Stimulated activated memory B cell treated with anti-CD40 and anti-IgM and Interleukin-4, amounts not matched to agents 10 μg/mL and 1 μg/mL and 100 μg/mL, for 72 hours (primary cell): ENCODE measurements around the gene MPRIP.

Source experiments
- ATAC-seq: fragments of 150-1000 bp; cut with Tn5 transposase; 2 replicates; pipeline ENCODE4 v1.10.0; 2021
- H3K27ac Mint-ChIP-seq: one replicate; pipeline ENCODE4 v1.8.0; 2022; ENCODE audit warnings: mild to moderate bottlenecking, mixed read lengths
- H3K27me3 Mint-ChIP-seq: one replicate; pipeline ENCODE4 v1.8.0; 2022; ENCODE audit warnings: mixed read lengths
- H3K36me3 Mint-ChIP-seq: one replicate; pipeline ENCODE4 v1.8.0; 2022; ENCODE audit warnings: mixed read lengths
- H3K4me1 Mint-ChIP-seq: one replicate; pipeline ENCODE4 v1.8.0; 2022; ENCODE audit warnings: mixed read lengths
- H3K4me3 Mint-ChIP-seq: one replicate; pipeline ENCODE4 v1.8.0; 2022; ENCODE audit warnings: mild to moderate bottlenecking, moderate library complexity, mixed read lengths
- H3K9me3 Mint-ChIP-seq: one replicate; pipeline ENCODE4 v1.8.0; 2022; ENCODE audit warnings: mixed read lengths

MPRIP gene

DNA sequence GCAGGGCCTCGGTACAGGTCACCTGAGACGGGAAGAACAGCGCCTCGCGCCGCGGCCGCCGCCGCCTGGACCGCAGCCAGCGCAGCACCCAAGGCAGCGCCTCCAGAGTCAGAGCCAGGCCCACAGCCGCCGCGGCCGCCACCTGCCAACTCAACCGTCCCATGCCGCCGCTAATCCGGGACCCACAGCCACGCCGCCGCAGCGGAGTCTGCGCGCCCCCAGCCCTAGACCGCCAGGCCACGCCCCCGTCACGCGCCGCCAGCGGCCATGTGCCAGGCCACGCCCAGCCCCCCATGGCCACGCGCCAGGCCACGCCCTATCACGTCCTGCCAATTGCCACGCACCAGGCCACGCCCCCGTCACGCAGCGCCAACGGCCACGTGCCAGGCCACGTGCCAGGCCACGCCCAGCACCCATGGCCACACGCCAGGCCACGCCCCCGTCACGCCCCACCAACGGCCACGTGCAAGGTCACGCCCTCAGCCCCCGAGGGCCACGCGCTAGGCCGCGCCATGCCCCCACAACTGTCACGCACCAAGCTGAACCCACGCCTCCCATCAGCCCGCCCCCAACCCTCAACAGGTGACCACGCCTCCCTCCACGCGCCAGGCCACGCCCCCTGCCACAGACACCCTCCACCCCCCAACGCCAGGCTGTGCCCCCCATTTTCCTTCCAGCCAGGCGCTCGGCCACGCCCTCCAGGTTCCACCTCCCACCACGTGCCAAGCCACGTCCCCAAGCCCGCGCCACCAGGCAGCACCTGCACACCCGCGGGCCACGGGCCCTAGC is 164.1 kb downstream of the MPRIP start, which contains the start of gene PLD6:
TSS of gene PLD6 (minus strand) at position 210 of the 789 bp plus-strand sequence. CDS start at position 163, 47 bp downstream.
- no peaks in the 10 kb centered on the region for H3K27me3 Mint-ChIP-seq
- peaks cover 4% of the 10 kb centered on the region for H3K9me3 Mint-ChIP-seq
- peaks cover 25% of the 10 kb centered on the region for H3K36me3 Mint-ChIP-seq
- H3K4me3 Mint-ChIP-seq: peak within 1 kb of the TSS; percentile 83
- H3K4me1 Mint-ChIP-seq: peaks cover 31% of the 10 kb centered on the region
- H3K27ac Mint-ChIP-seq: peak within 1 kb of the TSS; percentile 82
- peak; percentile 89 for ATAC-seq

DNA sequence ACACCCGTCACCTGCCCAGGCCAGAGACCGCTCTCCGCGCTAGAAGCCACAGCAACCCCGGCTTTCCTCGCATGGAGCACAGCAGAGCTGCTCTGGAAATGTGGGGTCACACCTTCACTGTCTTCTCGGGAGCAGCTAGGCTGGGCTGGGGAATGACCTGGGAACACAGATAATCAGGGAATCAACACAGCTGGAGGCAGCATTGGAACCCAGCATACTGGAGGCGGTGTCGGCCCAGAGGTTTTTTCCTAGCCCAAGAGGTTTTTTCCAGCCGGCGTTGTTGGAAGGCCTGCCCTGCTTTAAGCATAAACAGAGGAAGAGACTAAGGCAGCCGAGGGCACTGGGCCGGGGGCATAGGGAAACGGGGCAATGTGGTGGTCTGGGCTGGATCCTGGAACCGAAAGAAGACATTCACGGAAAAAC is 164.7 kb downstream of the MPRIP start:
- Mint-ChIP-seq H3K4me1 (peaks cover 31% of the 10 kb centered on the region), H3K27ac (peak overlapping the region; percentile 82), H3K9me3 (peaks cover 4% of the 10 kb centered on the region), H3K27me3 (no peaks in the 10 kb centered on the region), H3K36me3 (peaks cover 24% of the 10 kb centered on the region), H3K4me3 (peak overlapping the region; percentile 64)
- ATAC-seq: no peak

DNA sequence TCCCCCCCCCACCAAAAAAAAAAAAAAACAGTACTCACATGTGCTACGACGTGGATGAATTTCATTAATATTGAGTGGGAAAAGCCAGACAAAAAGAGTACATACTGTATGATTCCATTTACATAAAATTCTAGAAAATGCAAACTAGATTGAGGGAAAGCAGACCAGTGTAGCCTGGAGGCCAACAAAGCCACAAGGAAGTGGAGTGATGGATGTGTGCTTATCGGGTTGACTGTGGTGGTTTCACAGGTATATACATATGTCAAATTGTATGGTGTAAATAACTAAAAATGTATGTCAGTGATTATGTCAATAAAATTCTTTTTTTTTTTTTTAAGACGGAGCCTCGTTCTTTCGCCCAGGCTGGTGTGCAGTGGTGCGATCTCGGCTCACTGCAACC is 165.7 kb downstream of the MPRIP start:
- no peak overlapping the region for H3K4me3 Mint-ChIP-seq
- no peaks in the 10 kb centered on the region for H3K27me3 Mint-ChIP-seq
- H3K27ac Mint-ChIP-seq: no peak overlapping the region
- peaks cover 4% of the 10 kb centered on the region for H3K9me3 Mint-ChIP-seq
- H3K36me3 Mint-ChIP-seq: peaks cover 20% of the 10 kb centered on the region
- ATAC-seq: no peak
- H3K4me1 Mint-ChIP-seq: peaks cover 31% of the 10 kb centered on the region

DNA sequence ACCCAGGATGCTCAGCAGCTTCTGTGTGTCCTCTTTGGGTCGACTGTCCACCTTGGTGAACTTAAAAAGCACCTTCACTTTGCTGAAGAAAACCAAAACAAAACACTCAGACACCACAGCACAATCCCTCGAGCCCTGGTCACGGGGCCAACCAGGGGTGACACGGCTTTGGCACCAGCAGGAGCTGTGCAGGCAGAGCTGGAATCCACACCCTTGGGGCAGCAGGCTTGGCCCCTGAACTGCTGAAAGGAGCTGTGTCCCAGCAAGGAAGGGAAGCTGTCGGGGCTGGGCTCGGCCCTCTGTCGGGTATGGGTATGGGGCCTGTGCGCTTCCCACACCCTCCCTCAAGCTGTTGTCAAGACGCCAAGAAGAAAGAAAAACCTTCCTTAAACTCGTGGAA is 171.5 kb downstream of the MPRIP start:
- no peaks in the 10 kb centered on the region for H3K27me3 Mint-ChIP-seq
- H3K27ac Mint-ChIP-seq: no peak overlapping the region
- H3K36me3 Mint-ChIP-seq: peaks cover 50% of the 10 kb centered on the region
- no peak overlapping the region for H3K4me3 Mint-ChIP-seq
- H3K9me3 Mint-ChIP-seq: no peaks in the 10 kb centered on the region
- ATAC-seq: no peak
- H3K4me1 Mint-ChIP-seq: no peaks in the 10 kb centered on the region

DNA sequence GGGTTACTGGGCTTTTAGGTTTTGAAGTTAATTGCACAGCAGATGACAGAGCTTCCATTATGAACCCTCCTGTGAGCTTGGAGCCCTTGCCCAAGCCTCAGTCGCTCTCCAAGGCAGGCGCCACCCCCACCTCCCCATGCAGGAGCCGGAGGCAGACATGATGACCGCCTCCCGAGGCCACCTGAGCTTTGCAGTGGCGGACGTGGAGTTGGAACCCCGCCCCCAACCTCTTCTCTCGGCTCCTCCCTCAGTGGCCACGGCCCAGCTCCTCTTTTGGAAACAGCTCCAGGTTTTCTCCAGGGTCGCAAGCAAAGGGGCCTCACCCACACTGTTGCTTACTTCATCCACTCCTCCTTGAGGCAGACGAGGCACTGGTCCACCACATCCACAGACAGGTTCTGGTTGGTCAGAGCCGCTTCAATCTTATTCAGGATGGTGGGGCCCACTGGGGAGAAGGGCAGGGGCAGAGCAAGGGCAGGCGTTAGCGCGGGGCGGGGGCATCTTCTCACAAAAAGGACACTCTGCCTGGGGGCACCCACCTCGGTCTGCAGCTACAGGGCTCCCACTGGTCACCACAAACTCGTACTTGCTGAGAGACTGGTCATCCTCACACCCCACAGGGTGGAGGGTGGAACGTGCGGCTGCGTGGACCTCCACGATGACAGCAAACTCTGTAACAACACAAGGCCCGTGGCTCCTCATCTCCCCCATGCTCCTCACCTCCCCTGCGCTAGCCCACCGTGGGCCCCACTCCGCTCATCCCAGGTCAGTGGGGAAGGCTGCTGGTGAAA is 172.6 kb downstream of the MPRIP start:
- no peaks in the 10 kb centered on the region for H3K27me3 Mint-ChIP-seq
- H3K9me3 Mint-ChIP-seq: no peaks in the 10 kb centered on the region
- no peak overlapping the region for H3K4me3 Mint-ChIP-seq
- H3K27ac Mint-ChIP-seq: no peak overlapping the region
- peaks cover 54% of the 10 kb centered on the region for H3K36me3 Mint-ChIP-seq
- no peak for ATAC-seq
- no peaks in the 10 kb centered on the region for H3K4me1 Mint-ChIP-seq

DNA sequence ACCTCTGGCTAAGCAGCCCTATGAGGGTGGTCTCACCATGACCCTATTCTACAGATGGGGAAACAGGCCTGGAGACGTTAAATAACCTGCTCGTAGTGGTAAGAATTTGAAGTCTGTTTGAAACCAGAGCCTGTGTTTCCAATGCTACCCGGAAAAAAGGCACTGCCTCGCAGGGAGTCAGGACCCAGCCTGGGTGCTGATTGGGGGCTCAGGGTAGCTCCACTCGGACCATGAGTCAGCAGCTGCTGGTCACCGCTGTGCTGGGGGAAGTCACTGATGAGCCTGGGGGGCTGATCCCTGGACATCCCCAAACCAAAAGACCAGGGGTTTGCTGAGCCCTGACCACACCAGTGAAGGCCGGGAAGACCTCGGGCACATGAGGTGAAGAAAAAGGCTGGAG is 173.3 kb downstream of the MPRIP start:
- H3K4me1 Mint-ChIP-seq: no peaks in the 10 kb centered on the region
- no peaks in the 10 kb centered on the region for H3K27me3 Mint-ChIP-seq
- ATAC-seq: no peak
- no peak overlapping the region for H3K4me3 Mint-ChIP-seq
- no peak overlapping the region for H3K27ac Mint-ChIP-seq
- H3K9me3 Mint-ChIP-seq: no peaks in the 10 kb centered on the region
- H3K36me3 Mint-ChIP-seq: peaks cover 60% of the 10 kb centered on the region

DNA sequence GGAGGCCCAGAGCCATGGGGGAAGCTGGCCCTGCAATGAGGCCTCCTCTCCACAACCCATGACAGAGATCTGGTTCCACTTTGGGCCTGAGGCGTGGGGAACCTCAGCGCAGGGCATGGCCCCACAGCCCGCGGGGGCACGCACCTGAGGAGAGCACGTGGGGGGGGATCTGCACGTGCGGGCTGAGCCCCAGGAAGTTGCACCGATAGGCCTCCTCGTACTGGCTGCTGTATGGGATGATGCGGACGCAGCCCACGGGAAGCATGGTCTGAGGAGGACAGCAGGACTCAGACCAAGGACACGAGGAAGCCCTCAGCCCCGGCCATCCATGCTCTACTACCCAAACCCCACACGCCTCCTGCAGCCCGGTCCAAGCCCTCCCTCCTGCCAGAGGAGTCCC is 174.0 kb downstream of the MPRIP start:
- Mint-ChIP-seq H3K27me3 (no peaks in the 10 kb centered on the region), H3K4me3 (no peak overlapping the region), H3K36me3 (peaks cover 65% of the 10 kb centered on the region), H3K4me1 (no peaks in the 10 kb centered on the region), H3K9me3 (no peaks in the 10 kb centered on the region), H3K27ac (no peak overlapping the region)
- ATAC-seq: no peak

DNA sequence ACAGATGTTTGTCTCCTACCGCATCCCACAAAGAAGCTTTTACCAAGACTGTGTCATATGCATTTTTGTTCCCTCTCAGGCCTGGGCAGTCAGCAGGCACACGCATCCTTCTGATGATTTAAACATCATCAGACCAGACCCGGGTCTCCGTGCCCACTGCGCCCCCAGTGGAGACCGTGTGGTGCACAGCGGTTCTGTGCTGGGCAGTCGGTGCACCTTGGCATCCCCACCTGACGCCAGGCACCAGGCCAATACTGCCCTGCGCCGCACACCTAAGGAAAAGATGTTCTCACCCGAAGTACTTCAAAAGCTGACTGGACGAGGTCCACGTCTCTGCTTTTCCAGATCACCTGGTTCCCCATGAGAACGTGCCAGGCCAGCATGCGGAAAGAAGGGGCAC is 174.5 kb downstream of the MPRIP start:
- no peaks in the 10 kb centered on the region for H3K9me3 Mint-ChIP-seq
- no peak overlapping the region for H3K27ac Mint-ChIP-seq
- H3K4me1 Mint-ChIP-seq: no peaks in the 10 kb centered on the region
- no peaks in the 10 kb centered on the region for H3K27me3 Mint-ChIP-seq
- no peak overlapping the region for H3K4me3 Mint-ChIP-seq
- H3K36me3 Mint-ChIP-seq: peaks cover 70% of the 10 kb centered on the region
- no peak for ATAC-seq

DNA sequence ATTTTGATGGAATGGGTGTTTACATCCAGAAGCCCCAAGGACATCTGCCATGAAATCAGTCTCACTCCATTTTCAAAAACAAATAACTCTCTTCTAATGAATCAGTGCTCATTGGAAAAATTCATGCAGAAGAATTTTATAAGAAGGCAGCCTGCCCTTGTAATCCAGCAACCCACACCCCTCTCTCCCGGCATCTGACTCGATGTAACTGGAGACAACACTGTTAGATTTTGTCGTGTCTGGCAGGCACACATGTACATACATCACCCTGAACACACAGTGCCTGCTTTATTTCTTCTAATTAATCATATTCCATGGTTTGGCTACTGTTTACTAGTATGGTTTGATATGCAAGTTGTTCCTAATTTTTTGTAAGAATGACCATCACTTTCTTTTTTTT is 175.7 kb downstream of the MPRIP start:
- no peaks in the 10 kb centered on the region for H3K4me1 Mint-ChIP-seq
- no peaks in the 10 kb centered on the region for H3K27me3 Mint-ChIP-seq
- no peak overlapping the region for H3K27ac Mint-ChIP-seq
- ATAC-seq: no peak
- peaks cover 73% of the 10 kb centered on the region for H3K36me3 Mint-ChIP-seq
- no peak overlapping the region for H3K4me3 Mint-ChIP-seq
- H3K9me3 Mint-ChIP-seq: no peaks in the 10 kb centered on the region

DNA sequence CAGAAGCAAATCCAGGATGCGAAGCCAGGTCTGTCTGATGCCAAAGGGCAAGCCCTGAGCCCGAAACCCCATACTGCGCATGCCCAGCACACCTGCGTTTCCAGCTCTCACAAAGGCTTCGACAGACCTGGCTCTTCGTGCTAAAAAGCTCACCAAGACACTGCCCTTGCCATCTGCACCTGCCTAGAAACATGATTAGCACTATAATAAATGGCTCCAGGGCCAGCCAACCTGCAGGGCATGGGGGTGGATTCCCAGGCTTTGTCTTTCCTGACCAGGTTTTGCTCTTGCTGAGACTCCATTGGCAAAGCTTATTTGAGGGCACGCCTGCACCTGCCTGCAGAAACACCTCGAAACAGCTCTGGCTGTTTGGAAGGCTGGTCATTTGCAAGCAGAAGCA is 178.3 kb downstream of the MPRIP start:
- ATAC-seq: no peak
- H3K27me3 Mint-ChIP-seq: no peaks in the 10 kb centered on the region
- no peaks in the 10 kb centered on the region for H3K9me3 Mint-ChIP-seq
- H3K36me3 Mint-ChIP-seq: peaks cover 79% of the 10 kb centered on the region
- no peak overlapping the region for H3K27ac Mint-ChIP-seq
- H3K4me3 Mint-ChIP-seq: no peak overlapping the region
- no peaks in the 10 kb centered on the region for H3K4me1 Mint-ChIP-seq

DNA sequence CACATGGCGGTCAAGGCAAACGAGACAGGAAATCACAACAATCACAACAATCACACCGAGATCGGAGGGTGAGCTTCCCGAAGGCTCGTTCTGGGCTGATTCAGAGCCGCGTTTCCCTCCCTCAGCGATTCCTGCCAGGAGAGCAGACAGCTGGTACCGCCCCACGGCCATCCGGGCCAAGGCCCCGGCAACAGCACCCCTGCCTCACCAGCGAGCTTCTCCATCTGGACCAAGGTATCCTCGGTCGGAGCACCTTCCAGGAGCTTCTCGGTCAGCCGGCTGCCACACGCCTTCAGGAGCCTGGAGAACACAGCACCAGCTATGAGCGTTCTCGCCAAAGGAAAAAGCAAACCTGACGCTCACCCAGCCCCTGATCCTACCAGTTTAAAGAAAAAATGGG is 179.1 kb downstream of the MPRIP start:
- Mint-ChIP-seq H3K4me1 (no peaks in the 10 kb centered on the region), H3K27ac (no peak overlapping the region), H3K4me3 (no peak overlapping the region), H3K9me3 (no peaks in the 10 kb centered on the region), H3K27me3 (no peaks in the 10 kb centered on the region), H3K36me3 (peaks cover 77% of the 10 kb centered on the region)
- ATAC-seq: no peak

DNA sequence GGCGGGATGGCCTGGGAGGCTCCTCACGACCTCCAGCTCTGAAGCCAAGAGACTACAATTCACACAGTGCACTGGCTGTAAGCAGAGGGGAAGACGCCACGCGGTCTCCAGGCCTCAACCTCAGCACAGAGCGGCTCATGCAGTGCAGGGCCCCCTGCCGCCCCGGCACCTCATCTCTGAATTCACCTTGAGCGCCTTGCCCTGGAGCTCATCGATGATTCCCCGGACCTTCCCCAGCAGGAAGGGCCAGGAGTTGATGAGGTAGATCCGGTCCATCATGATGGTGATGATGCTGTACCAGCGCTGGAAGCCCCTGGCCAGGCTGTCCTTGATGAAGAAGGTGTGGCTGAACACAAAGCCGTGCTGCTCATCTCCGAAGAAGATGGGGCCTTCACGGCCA is 181.5 kb downstream of the MPRIP start:
- no peaks in the 10 kb centered on the region for H3K4me1 Mint-ChIP-seq
- no peak overlapping the region for H3K27ac Mint-ChIP-seq
- H3K36me3 Mint-ChIP-seq: peaks cover 78% of the 10 kb centered on the region
- no peaks in the 10 kb centered on the region for H3K9me3 Mint-ChIP-seq
- ATAC-seq: no peak
- no peak overlapping the region for H3K4me3 Mint-ChIP-seq
- no peaks in the 10 kb centered on the region for H3K27me3 Mint-ChIP-seq

DNA sequence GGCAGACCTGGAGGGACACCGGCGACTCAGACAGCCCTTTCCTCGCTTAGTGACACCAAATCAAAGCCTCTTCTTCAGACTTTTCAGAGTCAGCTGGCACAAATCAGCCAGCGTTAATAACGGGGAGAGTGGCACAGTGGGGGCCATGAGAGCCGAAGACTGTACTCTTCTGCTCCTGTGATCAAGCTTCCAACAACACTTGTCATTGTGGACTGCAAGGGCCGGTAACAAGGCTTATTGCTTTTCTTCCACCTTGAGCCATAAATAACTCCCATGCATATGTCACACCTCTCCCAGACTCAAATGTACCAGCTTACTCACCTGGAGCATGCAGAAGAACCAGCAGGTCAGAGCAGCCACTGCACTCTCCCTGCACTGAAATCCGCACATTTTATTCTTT is 181.9 kb downstream of the MPRIP start:
- H3K27ac Mint-ChIP-seq: no peak overlapping the region
- H3K27me3 Mint-ChIP-seq: no peaks in the 10 kb centered on the region
- no peaks in the 10 kb centered on the region for H3K4me1 Mint-ChIP-seq
- no peaks in the 10 kb centered on the region for H3K9me3 Mint-ChIP-seq
- H3K4me3 Mint-ChIP-seq: no peak overlapping the region
- peaks cover 82% of the 10 kb centered on the region for H3K36me3 Mint-ChIP-seq
- no peak for ATAC-seq

DNA sequence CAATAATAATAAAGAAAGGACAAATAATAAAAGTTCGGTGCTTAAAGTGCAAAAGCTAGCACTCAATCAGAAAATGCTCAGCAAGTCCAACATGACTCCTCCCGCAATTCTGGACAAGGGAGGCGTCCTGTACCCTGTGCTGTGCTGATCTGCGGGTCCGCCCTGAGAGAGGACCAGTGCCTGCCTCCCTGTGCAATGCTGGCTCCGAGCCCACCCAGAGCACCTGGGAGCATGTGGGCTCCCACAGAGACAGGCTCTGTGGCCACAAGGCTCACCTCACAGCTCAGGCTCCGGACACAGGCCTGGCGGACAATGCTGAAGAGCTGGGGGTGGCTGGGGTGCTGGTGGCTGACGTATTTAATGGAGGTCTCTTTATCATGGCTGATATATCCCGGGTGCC is 183.6 kb downstream of the MPRIP start:
- no peaks in the 10 kb centered on the region for H3K4me1 Mint-ChIP-seq
- no peaks in the 10 kb centered on the region for H3K9me3 Mint-ChIP-seq
- H3K36me3 Mint-ChIP-seq: peaks cover 78% of the 10 kb centered on the region
- no peak overlapping the region for H3K27ac Mint-ChIP-seq
- H3K27me3 Mint-ChIP-seq: no peaks in the 10 kb centered on the region
- no peak for ATAC-seq
- no peak overlapping the region for H3K4me3 Mint-ChIP-seq

DNA sequence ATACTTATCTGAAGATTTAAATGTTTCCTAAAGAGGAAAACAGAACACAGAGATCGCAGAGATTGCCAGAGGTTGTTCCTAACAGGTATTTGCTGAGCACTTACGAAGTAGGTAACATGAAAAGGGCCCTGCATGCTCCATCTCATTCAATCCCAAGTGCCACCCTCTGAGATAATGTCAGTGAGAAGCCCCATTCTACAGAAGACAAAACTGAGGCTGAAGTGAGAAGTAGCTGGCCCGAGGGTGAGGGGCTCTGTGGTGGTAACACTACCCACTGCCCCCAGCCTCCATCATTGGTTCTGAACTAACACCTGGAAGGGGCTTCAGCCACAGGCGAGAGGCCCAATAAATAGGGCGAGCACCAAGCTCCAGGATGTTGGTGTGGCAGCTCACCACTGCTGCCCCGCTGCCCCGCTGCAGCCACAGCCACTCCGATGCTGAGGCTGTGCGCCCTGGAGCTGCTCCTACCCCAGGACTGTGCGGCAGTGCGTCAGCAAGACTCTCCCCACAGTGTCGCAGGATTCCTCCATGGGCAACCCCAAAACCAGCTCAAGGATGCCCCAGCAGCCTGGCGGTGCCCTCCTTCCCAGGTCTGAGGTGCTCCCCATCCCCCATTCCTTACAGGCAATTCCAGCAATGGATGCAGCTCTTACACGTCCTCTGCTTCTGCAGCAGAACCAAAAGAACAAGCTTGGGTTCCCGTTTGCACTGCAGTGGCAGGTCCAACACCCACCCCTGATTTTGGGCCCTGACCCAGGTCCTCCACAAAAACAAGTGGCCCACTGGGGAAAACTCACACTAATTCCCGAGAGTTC is 184.4 kb downstream of the MPRIP start:
- no peaks in the 10 kb centered on the region for H3K4me1 Mint-ChIP-seq
- H3K27me3 Mint-ChIP-seq: no peaks in the 10 kb centered on the region
- no peak for ATAC-seq
- H3K36me3 Mint-ChIP-seq: peaks cover 77% of the 10 kb centered on the region
- H3K9me3 Mint-ChIP-seq: no peaks in the 10 kb centered on the region
- H3K27ac Mint-ChIP-seq: no peak overlapping the region
- H3K4me3 Mint-ChIP-seq: no peak overlapping the region
